ENCODE data around the gene DTNA.
"Not testable (repeated sequence)": the region's sequence is repeated elsewhere in the genome, so short reads cannot be mapped to it uniquely, and the experiment has no call there.

Gene DTNA

DNA sequence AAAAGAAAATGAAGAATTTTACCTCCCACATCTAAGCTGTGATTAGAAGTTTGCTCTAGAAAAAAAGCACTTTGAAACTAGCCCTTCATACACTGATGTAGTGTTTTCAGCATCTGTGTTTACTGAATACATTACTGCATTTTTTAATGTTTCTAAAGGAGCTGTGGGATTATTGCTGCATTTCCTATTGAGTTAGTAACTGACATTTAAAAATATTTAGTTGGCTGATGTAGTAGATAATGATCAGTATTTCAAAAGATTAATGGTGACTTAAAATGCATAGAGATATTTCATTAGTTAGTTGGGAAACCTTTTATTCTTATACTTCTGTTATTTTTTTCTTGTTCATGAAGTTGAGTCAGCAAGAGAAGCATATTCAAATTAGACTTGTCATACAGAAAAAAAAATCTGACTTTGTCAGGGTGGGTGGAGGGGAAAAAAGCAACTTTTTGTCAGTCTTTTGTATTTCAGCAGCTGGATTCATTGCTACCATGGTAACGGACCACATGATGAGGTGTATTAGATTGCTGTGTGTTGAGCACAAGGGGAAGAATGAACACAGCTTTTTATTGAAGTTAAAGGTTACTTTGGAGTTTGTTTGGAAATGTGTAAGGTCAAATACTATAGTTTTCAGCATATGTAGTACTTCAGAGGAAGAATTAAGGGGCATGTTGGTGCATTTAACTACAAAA is at the start of gene DTNA:
Gene DTNA (plus strand): TSS at position 549 of the 692 bp plus-strand sequence. CDS start 45,679 bp downstream, outside the sequence.
- Histone ChIP-seq H3K79me2 (ENCODE audit: insufficient read depth, low read depth) (no peaks in the 10 kb centered on the region), H3K4me1 (ENCODE audit: low read depth, poor library complexity, severe bottlenecking) (no peaks in the 10 kb centered on the region), H3K36me3 (ENCODE audit: insufficient read depth) (no peaks in the 10 kb centered on the region), H2AFZ (ENCODE audit: low read depth) (no peak within 1 kb of the TSS), H4K20me1 (ENCODE audit: insufficient read depth) (no peaks in the 10 kb centered on the region), H3K27me3 (ENCODE audit: insufficient read depth, low read depth) (no peaks in the 10 kb centered on the region), H3K9ac (no peak within 1 kb of the TSS), H3K27ac (no peak within 1 kb of the TSS), H3K4me2 (no peak within 1 kb of the TSS), H3K4me3 (IDR thresholded peaks at IDR 0.05; ENCODE audit: insufficient read depth, low read depth, low read length) (no peak within 1 kb of the TSS)
- no peak for TF ChIP-seq CTCF (conservative IDR thresholded peaks at IDR 0.05; ENCODE audit: low read depth, low read length)

DNA sequence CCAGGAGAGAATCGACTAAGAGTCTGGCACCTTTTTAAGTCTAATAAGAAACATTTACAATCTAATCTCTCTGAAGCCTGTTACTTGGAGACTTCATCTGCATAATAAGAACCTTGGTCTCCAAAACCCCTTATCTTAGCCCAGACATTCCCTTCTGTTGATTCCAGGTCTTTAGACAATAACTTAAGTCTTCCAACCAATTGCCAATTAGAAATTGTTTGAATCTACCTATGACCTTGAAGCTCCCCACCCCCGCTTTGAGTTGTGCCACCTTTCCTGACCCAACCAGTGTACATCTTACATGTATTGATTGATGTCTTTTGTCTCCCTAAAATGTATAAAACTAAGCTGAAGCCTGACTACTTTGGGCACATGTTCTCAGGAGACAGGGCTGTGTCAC is 49.5 kb upstream of the DTNA start:
- Histone ChIP-seq H4K20me1 (ENCODE audit: insufficient read depth) (no peaks in the 10 kb centered on the region), H3K4me1 (ENCODE audit: low read depth, poor library complexity, severe bottlenecking) (peaks cover 50% of the 10 kb centered on the region), H3K36me3 (ENCODE audit: insufficient read depth) (no peaks in the 10 kb centered on the region), H2AFZ (ENCODE audit: low read depth) (no peak overlapping the region), H3K79me2 (ENCODE audit: insufficient read depth, low read depth) (no peaks in the 10 kb centered on the region), H3K4me3 (IDR thresholded peaks at IDR 0.05; ENCODE audit: insufficient read depth, low read depth, low read length) (no peak overlapping the region), H3K27me3 (ENCODE audit: insufficient read depth, low read depth) (no peaks in the 10 kb centered on the region), H3K4me2 (peak overlapping the region; percentile 46; the same call in 1 of the 2 replicates), H3K27ac (peak overlapping the region; percentile 81; the same call in 1 of the 2 replicates), H3K9ac (no peak overlapping the region)
- TF ChIP-seq CTCF (conservative IDR thresholded peaks at IDR 0.05; ENCODE audit: low read depth, low read length) = no peak

GRCh38 chr18:34661464-34662087 is 48.5 kb upstream of the DTNA start:
- Histone ChIP-seq H3K4me3 (IDR thresholded peaks at IDR 0.05; ENCODE audit: insufficient read depth, low read depth, low read length) (no peak overlapping the region), H3K4me2 (no peak overlapping the region), H3K27me3 (ENCODE audit: insufficient read depth, low read depth) (no peaks in the 10 kb centered on the region), H3K27ac (no peak overlapping the region), H3K79me2 (ENCODE audit: insufficient read depth, low read depth) (no peaks in the 10 kb centered on the region), H3K4me1 (ENCODE audit: low read depth, poor library complexity, severe bottlenecking) (peaks cover 50% of the 10 kb centered on the region), H2AFZ (ENCODE audit: low read depth) (no peak overlapping the region), H3K9ac (no peak overlapping the region), H4K20me1 (ENCODE audit: insufficient read depth) (no peaks in the 10 kb centered on the region), H3K36me3 (ENCODE audit: insufficient read depth) (no peaks in the 10 kb centered on the region)
- peak; percentile 97 for TF ChIP-seq CTCF (conservative IDR thresholded peaks at IDR 0.05; ENCODE audit: low read depth, low read length)

- H3K9ac ChIP-seq = no peak overlapping the region
- no peaks in the 10 kb centered on the region for H3K27me3 ChIP-seq (ENCODE audit: insufficient read depth, low read depth)
- H3K79me2 ChIP-seq (ENCODE audit: insufficient read depth, low read depth) = no peaks in the 10 kb centered on the region
- no peak overlapping the region for H3K4me3 ChIP-seq (IDR thresholded peaks at IDR 0.05; ENCODE audit: insufficient read depth, low read depth, low read length)
- no peaks in the 10 kb centered on the region for H3K36me3 ChIP-seq (ENCODE audit: insufficient read depth)
- TF ChIP-seq CTCF (conservative IDR thresholded peaks at IDR 0.05; ENCODE audit: low read depth, low read length) = no peak
- H3K4me1 ChIP-seq (ENCODE audit: low read depth, poor library complexity, severe bottlenecking) = no peaks in the 10 kb centered on the region
- no peak overlapping the region for H3K27ac ChIP-seq
- no peak overlapping the region for H2AFZ ChIP-seq (ENCODE audit: low read depth)
- H4K20me1 ChIP-seq (ENCODE audit: insufficient read depth) = no peaks in the 10 kb centered on the region
- no peak overlapping the region for H3K4me2 ChIP-seq
Observed at GRCh38 chr18:34676816-34677574, 33.1 kb upstream of the DTNA start.

GRCh38 chr18:34689750-34690149 is 20.3 kb upstream of the DTNA start:
- H3K9ac ChIP-seq, H3K4me2 ChIP-seq: not testable (repeated sequence)

More at GRCh38 chr18:34689750-34690149, 20.3 kb upstream of the DTNA start:
- H3K27ac ChIP-seq; H2AFZ ChIP-seq (ENCODE audit: low read depth); H3K4me3 ChIP-seq (IDR thresholded peaks at IDR 0.05; ENCODE audit: insufficient read depth, low read depth, low read length); H4K20me1 ChIP-seq (ENCODE audit: insufficient read depth); H3K36me3 ChIP-seq (ENCODE audit: insufficient read depth); H3K79me2 ChIP-seq (ENCODE audit: insufficient read depth, low read depth); H3K27me3 ChIP-seq (ENCODE audit: insufficient read depth, low read depth): not testable (repeated sequence)
- H3K4me1 ChIP-seq (ENCODE audit: low read depth, poor library complexity, severe bottlenecking) = peaks cover 11% of the 10 kb centered on the region

All from KMS-11 (cell line).